ENCODE data around the gene TMEM245.

The TMEM245 gene

DNA sequence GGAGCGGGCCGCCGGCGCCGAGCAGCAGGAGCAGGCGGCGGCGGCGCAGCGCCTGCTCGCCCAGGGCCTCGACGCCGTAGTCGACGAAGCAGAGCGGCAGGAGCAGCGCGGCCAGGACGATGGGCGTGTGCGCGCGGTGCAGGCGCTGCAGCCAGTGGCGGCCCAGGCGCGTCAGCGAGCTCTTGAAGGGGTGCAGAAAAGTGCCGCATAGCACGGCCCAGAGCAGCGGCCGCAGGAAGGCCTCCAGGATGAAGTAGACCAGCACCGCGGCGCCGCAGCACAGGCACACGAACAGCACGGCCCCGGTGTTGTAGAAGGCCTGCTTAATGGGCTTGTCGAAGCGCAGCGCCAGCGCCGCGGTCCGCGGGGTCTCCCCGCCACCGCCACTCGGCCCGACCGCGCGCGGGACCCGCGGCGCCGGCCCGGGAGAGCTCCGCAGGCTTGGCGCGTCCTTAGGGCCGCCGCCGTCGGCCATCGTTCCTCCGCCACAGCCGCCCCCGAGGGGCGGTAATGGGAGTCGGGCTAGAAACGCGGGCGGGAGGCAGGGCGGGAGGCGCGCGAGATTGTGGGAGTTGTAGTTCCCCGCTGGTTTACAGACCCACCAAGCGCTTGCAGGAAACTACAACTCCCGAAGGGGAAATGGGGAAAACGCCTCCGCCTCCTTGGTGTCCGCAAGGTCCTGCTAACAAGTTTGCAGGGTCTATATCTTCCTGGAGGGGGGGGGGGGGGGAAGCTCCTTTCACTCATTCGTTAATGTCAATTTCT, at the start of gene TMEM245:
Gene TMEM245 (minus strand): TSS at position 509 of the 765 bp plus-strand sequence. CDS start 34 bp downstream, at position 475.
- DNase-seq (ENCODE audit: low read depth in 3 of 3): peak; percentile 87 to 92 (median 89)

DNA sequence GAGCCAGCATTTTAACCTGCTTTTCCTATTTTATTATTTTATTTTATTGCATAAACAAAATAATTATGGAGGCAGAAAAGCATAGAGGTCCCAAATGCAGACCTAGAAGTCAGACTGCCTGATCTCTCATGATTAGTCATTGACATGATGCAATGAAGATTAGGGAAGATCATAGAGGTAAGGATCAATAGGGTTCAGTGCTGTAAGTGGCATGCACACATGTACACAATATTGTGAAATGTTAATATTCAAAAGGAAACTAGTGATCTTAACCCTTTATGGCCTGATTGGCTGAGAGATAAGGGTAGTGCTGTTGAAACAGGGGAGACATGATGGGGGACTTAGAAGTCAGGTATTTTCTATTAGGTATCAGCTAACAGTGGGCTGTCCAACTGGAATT, 48.4 kb upstream of the TMEM245 start:
- DNase-seq (ENCODE audit: low read depth in 3 of 3): no peak

DNA sequence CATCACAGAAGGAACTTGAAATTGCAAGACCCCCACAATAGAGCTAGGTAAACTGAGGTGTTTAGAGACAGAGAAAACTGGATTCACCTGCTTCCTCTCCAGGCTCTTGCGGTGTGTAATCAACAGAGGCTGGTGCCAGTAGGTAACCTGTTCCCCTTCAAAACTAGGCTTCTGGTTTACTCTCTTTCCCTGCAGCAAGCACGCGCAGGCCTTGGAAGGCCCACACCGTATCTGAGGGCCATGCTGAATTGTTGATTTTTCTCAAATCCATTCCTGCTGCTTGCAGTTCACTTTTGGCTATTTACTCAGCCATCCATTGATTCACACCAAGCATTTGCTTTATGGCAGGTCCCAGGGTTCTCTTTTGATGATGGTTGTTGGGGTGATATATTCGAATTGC, 48.0 kb upstream of the TMEM245 start:
- DNase-seq (ENCODE audit: low read depth in 3 of 3): no peak

DNA sequence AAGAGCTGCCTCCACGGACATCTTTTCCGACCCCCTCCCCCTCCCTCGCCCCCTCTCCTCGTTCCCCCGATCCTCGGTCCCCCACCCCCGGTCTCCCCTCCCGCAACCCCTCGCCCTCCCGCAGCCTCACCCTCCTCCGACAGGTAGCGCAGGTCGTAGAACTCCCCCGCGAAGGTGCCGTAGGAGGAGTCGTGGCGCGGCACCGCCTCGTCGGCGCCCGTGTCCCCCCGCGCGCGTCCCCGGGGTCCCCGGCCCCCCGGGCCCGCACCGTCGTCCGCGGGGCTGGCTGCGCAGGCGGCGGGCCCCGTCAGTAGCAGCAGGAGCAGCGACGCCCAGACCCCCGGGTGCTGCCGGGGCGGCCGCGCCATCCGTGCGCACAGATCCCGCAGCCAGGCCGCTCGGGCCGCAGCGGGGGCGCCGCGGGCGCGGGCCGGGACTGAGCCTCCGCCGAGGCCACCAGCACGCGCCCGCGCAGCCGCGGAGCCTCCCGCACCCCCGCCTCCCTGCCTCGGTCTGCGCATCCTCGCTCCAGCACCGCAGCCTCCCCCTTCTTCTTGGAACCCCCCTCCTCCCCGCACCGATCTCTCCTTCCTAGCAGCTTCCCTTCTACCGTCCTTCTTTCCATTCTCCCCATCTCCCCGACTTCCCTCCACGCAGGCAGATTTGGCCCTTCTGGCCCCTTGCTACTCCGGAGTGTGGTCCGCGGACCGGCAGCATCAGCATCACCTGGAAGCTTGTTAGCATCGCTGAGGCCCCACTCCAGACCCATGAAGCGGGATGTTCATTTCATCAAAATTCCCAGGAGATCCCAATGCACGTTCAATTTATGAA, 47.2 kb upstream of the TMEM245 start, which contains the start of gene FRRS1L:
Gene FRRS1L (minus strand): TSS at position 479 of the 831 bp plus-strand sequence. CDS start 111 bp downstream, at position 368.
- DNase-seq (ENCODE audit: low read depth in 3 of 3): no peak

DNA sequence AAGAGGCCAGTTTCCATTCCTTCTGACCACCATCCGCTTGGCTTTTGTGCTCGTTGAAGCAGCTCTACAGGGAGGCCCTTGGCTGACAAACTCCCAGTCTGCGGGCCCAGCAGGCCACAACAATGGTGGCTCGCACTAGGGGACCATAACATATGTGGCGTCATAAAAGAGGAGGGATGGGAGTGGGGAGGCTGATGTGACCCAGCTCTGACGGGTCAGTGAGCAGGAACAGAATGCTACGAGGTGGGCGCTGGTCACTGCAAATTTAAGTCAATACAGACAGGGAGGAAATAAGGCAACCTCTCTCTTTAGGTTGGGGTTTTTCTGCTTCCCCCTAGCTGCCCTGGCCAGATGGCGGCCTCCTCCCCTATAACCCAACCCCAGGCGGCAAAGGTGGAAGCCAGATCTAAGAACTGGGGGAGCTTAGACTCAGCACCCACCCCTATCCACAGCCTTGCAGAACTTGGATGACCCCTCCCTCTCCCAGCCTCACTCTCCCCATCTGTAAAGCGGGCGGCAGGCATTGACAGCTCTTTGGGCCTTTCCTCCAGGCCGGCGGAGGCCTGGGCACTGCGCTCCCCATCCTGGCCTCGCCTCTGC, 46.5 kb upstream of the TMEM245 start:
- DNase-seq (ENCODE audit: low read depth in 3 of 3): no peak

DNA sequence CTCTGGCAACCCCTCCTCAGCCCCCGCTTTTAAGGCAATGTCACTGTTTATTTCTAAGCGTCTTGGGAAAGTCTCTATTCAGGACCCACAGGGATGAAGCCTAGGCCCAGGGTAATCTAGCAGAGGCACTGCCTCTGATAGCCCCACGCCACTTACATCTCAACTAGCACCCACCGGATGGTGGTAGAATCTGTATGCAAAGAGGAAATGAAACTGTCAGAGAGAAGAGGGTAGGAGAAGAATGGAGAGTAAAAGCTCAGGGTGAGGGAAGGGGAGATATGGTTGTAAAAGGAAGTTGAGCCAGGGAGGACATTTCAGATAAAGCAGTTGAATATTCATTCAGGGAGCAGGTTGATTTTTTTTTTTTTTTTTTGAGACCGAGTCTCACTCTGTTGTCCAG, 44.3 kb upstream of the TMEM245 start:
- no peak for DNase-seq (ENCODE audit: low read depth in 3 of 3)

DNA sequence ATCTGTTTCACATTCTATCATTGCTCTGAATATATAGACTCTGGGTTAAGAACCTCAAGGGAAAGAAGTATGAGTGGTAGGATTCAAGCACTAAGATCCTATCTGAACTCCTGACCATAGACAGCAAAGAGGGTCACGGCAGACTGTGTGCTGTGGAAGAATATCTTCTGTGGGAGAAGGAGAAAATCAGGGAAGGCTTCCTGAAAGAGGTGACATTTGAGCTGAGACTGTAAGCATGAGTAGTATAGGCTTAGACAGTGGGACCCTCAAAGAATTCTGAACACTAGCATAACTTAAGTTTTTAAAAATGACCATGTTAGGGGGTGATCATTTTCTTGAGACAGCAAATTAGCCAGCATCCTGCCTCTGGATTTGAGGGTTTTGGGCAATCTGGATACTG, 43.4 kb upstream of the TMEM245 start:
- no peak for DNase-seq (ENCODE audit: low read depth in 3 of 3)

DNA sequence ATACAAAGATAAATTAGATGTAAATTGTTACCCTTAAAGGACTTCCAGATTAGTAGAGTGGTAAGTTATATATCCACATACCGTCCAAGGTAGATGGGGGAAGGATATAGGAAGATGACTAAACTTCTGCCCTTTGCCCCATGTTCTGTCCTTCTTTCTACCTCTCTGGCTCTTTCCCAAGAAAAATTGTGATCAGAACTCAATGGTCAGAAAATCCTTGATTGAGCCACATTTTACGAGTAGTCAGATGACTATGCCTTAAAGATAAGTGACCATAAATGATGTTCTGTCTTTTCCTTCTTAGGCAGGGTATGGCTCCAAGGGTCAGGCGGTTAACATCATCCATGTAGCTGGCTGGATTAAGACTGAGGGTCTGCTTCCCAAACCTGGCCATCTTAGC, 42.9 kb upstream of the TMEM245 start:
- DNase-seq (ENCODE audit: low read depth in 3 of 3): no peak

DNA sequence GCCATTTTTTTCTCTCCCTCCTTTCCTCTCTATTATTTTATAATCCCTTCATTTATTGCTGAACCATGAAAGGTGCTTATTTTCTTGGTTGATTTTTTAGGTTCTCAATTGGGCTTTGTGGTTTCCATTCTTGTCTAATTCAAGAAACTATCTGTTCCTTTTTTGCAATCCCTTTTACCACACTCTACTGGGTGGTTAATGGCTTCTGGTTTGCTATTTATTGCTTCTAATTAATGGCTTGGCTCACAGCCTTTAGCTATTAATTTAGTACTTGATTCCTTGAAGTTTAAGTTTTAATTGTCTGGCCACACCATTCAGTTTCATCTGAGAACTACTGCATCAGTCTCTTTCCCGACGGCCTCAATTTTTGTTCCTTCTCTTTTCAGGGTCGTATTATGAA, 41.7 kb upstream of the TMEM245 start:
- DNase-seq (ENCODE audit: low read depth in 3 of 3): no peak

DNA sequence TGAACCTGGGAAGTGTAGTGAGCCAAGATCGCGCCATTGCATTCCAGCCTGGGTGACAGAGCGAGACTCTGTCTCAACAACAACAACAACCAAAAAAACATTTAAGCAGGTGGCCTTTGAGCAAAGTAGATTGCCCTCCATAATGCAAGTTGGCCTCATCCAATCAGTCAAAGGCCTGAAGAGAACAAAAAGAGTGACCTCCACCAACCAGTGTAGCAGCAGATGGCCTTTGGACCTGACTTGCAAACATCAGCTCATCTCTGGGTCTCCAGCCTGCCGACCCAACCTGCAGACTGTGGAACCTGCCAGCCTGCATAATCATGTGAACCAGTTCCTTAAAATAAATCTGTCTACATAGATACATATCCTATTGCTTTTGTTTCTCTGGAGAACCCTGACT, 39.8 kb upstream of the TMEM245 start:
- no peak for DNase-seq (ENCODE audit: low read depth in 3 of 3)

DNA sequence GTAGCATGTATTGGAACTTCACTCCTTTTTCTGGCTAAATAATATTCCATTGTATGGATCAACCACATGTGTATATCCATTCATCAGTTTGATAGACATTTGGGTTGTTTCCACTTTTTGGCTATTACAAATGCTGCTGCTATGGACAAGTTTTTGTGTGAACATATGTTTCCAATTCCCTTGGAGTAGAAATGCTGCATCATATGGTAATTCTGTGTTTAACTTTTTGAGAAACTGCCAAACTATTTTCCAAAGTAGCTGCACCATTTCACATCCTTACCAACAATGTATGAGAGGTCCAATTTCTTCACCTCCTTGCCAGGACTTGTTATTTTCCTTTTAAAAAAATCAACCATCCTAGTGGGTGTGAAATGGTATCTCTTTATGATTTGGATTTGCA, 38.9 kb upstream of the TMEM245 start:
- DNase-seq (ENCODE audit: low read depth in 3 of 3): no peak

DNA sequence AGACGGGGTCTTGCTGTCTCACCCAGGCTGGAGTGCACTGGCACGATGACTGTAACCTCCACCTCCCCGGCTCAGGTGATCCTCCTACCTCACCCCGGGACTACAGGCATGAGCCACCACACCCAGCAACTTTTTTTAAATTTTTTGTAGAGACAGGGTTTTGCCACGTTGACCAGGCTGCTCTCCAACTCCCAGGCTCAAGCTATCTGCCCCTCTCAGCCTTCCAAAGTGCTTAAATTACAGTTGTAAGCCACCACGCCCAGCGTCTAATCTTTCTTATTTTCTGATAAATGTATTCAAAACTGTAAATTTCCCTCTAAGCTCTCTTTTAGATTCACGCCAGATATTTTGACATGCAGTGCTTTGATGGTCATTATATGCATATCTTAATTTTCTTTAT, 37.0 kb upstream of the TMEM245 start:
- DNase-seq (ENCODE audit: low read depth in 3 of 3): no peak

DNA sequence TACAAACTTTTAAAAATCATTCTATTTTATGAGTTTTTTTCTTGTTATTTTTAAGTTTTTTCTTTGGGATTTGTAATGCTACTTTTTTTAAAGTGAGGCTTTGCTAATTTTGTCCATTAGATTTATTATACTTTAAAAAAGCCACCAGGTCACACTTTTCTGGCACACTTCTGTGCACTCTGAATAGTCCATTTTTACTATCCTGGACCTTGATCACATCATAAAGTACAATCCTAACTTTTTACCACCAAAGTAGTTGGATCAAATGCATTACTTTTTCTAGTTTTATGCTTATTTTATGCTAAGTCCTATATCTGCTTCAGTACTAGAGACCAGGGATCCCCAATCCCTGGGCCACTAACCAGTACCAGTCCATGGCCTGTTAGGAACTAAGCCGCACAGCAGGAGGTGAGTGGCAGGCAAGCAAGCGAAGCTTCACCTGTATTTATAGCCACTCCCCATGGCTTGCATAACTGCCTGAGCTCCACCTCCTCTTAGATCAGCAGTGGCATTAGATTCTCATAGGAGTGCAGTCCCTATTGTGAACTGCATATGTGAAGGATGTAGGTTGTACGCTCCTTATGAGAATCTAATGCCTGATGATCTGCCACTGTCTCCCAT, 31.3 kb upstream of the TMEM245 start:
- DNase-seq (ENCODE audit: low read depth in 3 of 3): no peak

DNA sequence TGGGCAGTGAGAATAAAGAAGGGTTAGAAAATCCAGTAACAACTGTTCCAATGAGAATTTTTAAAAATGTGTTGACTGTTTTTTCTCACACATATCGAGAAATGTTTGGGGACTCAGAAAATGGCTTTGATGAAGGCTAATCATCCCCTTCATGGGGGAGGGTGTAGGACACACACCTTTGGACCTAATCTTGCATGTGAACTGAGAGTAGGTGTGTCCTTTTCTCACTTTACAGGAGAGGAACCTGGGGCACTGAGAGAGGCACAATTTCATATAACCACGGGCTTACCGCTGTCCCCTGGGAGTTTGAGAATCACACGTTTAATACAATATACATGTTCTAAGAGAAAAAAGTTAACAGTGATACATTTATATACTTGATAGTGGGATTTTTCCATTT, 30.0 kb upstream of the TMEM245 start:
- DNase-seq (ENCODE audit: low read depth in 3 of 3): no peak

DNA sequence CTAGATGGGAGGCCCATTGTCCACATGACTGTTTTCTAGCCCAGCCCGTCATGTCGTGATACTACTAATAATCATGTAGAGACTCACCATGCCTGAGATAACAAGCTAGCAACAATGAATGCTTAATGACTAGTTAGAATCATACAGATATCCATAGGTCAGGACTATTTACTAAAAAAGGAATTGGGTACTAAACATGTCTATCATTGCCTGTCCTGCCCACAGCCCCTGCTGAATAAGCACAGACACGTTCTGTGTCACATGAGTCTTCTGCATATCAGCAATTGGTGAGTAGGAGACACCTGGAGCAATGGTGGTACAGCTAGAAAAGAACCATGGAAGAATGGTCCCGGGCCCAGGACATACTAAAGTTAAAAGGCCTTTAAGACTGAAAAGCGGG, 29.3 kb upstream of the TMEM245 start:
- DNase-seq (ENCODE audit: low read depth in 3 of 3): no peak

DNA sequence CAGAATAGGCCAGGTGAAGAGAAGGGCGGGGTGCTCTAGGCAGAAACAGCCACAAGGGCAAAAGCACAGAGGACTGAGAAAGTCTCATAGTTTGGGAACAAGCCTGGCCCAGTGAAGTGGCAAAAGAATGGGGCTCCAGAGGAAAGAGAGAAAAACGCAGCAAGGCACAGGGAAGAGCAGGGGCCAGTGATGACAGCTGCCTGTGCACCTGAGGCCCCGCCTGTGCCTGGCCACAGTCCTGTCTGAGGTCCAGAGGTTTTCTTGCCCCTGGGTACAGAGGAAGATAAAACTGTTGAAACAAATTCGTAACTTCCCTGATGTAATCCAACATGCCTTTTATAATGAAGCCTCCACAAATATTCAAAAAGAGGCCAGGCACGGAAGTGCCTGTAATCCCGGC, 25.3 kb upstream of the TMEM245 start:
- DNase-seq (ENCODE audit: low read depth in 3 of 3): no peak

DNA sequence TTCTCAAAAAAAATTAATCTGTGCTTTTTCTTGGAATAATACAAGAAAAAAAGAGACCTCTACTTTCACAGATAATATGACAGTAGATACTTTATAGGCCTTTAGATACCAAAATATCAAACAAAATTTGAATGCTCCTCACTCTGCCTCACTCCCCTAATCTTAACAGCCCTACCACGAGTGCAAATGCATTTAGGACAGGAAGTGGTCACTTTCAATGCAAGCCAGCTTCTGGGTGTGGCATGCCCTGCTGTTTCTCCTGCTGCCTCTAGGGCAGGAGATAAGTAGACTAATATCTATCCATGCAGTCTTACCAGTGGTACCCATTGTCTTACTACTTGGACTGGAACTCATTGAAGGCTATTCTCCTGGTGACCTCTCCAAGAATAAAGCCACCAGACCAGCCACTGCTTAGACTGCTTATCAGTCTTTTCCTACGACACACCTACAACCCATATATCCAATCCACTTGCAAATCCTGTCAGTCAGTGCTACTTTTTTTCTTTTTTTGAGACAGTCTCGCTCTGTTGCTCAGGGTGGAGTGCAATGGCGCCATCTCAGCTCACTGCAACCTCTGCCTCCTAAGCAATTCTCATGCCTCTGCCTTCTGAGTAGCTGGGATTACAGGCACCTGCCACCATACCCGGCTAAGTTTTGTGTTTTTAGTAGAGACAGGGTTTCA, 24.3 kb upstream of the TMEM245 start:
- DNase-seq (ENCODE audit: low read depth in 3 of 3): no peak

DNA sequence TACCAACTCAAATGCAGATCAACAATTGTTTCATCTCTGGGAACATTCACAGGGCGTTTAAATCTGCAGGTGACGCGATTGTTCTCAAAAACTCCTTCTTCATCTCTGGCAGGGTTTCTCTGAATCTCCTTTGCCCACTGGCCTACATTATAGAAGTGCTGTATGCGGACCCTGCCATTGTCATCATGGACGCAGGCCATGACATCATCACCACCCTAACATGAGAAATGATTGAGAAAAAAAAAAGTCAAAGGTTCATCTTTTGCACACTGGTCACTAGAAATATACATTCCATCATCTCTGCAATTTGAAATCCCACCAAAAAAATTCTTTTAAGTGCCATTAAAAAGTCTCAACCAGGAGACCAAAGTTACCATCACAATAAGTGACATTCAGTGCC, 21.6 kb upstream of the TMEM245 start:
- DNase-seq (ENCODE audit: low read depth in 3 of 3): no peak

DNA sequence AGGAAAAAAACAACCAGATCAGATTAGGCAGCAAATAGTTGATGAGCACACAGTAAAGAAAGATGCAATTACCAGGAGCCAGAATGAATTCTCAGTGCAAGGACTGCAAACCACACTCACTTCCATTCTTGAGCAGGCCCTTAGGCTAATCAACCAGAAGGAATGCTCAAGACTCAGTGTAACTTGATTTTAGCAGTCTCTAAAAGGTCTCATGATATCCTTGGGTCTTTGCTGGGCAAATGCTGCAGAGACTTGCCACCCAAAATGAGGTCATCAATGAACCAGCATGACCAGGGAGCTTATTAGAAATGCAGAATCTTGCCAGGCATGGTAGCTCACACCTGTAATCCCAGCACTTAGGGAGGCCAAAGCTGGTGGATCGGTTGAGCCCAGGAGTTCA, 20.1 kb upstream of the TMEM245 start:
- no peak for DNase-seq (ENCODE audit: low read depth in 3 of 3)

DNA sequence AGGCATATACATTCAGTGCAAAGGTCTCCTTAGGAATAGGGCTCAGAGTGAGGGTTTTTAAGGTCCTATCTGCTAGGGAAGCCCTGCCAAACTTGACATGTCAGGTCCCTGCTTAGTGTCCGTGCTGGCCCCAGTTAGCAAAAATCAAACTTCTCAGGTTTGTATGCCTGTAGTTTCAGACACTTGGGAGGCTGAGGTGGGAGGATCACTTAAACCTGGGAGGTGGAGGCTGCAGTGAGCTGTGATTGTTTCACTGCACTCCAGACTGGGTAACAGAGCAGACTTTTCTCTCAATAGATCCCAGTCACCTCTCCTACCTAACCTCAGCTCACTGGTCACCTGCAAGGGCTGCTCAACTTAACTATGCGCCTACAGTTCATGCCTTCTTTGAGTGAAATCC, 18.7 kb upstream of the TMEM245 start:
- no peak for DNase-seq (ENCODE audit: low read depth in 3 of 3)

DNA sequence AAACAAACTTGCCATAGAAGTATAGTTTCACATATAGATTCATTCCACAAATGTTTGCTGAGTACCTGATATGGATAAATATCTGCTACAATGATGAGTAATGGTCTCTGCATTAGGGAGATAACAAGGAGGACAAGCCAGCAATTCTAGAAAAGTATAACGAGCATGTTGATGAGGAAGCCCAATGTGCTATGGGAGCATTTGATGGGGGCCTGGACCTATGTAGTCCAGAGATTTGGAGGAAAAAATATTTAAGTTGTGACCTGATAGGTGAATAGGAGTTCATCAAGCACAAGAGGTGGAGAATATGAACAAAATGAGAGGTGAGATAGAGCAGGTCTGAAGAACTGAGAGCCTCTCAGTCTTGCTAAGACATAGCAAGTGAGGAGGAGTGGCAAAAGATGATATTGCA, 14.4 kb upstream of the TMEM245 start:
- DNase-seq (ENCODE audit: low read depth in 3 of 3): no peak

DNA sequence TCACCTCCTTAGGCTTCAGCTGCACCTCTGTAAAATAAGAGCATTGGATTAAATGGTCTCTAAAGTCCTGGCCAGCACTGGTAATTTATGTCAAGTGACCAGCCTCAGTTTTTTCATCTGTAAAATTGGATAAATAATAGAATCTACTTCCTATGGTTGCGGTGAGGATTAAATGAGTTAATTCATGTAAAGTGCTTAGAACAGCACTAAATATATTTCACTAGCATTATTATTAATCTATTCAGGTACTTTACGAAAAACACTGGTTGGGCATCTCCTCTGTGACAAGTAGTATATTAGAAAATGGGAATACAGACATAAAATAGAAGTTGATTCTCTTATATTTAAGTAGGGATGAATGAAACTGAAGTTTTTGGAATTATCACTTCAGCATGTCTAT, 13.8 kb upstream of the TMEM245 start:
- no peak for DNase-seq (ENCODE audit: low read depth in 3 of 3)

Data from stimulated activated CD4-positive, alpha-beta T cell treated with anti-CD3 and anti-CD28 coated beads, TNF-alpha, amount 100 ng/mL, for 24 hours (primary cell).